HG03342 (cell line): ENCODE measurements around the gene HSPB6.

Experiments
- ATAC-seq: cut with Tn5 transposase; IDR thresholded peaks from one replicate; pipeline ENCODE4 v1.9.1; 2021; ENCODE audit warnings: mild to moderate bottlenecking, moderate library complexity; ENCODE audit not compliant: unreplicated experiment

HSPB6 gene

DNA sequence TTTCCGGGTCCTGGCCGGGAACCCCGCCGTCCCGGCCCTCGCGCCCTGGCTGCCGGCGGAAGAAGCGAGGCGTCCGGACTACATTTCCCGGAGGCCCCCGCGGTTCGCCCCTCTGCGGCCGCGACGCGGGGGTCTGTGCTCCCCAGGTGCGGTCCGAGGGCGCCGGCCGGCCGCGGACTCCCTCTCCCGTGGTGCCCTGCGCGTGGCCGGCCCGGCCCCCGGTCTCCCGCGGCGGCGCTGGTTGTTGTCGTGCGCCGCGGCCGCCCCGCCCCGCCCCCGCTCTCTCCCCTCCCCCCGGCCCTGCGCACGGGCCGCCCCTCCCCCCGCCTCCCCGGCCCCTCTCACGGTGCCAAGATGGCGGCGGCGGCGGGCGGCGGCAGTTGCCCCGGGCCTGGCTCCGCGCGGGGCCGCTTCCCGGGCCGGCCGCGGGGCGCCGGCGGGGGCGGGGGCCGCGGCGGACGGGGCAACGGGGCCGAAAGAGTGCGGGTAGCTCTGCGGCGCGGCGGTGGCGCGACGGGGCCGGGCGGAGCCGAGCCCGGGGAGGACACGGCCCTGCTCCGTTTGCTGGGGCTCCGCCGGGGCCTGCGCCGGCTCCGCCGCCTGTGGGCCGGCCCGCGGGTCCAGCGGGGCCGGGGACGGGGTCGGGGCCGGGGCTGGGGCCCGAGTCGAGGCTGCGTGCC, 39.0 kb downstream of the HSPB6 start, which contains the start of gene KMT2B:
Gene KMT2B, plus strand, starts transcription at position 339 of the 680 bp plus-strand sequence. Its CDS starts 16 bp downstream, at position 355.
- ATAC-seq: peak; percentile 3

DNA sequence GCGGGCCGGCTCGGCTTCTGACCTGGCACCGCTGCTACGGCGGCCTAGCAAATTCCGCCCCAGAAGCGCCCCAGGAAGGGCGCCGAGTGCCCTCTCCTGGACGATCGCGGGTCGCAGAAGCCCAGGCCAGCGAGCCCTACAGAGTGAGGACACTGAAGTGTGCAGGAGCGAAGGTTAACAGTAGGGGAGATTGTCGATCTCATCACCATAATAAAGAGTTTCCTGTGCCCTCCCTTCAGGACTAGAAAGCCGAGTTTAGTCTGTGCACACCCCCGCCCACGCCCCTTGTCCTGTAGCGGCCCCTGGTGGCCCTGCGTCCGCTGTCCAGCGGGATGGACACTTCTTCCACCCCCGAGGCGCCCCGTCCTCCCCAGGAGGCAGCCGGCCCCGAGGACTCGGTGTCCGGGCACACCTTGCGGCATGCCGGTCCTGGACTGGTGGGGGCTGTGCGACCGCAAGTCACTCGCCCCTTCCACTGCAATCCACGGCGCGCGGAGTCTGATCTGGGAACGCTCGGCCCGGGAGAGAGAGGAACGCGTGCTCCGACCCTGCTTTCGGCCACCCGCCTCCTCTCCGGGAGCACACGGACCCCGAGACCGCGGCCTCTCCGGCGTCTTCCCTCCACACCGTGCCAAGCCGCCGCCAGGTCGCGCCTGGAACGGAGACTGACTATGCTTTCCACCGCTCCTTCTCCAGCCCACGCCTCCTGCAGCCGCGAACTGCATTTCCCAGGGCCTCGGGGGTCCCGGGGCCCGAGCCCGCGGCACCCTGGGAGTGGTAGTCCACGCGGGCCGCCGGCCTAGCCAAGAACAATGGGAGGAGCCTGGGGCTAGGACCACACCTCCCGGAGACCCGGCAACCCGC, 39.8 kb downstream of the HSPB6 start:
- peak; percentile 54 for ATAC-seq

DNA sequence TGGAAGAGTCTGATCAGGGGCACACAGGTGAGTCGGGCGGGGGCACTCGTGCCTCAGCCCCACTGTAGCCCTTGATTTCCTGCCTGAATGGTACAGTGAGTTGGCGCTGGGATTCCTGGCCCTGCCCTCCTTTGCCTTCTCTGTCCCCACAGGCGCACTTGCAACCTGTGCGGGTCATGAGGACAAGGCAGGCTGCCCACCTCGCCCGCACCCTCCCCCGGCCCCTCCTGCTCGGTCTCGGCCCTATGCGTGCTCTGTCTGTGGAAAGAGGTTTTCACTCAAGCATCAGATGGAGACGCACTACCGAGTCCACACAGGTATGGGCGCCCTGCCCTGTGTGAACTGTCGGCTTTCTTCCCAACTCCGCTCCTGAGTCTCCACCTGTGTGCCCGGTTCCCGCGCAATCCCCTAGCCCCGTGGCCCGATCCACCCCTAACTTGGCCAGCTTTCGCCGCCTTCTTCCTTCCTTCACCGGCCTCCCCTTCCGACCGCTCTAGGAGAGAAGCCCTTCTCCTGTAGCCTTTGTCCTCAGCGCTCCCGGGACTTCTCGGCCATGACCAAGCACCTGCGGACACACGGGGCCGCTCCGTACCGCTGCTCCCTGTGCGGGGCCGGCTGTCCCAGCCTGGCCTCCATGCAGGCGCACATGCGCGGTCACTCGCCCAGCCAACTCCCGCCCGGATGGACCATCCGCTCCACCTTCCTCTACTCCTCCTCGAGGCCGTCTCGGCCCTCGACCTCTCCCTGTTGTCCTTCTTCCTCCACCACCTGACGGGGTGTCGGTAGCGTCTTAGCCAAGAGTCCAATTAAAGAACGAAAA, 40.6 kb downstream of the HSPB6 start:
- no peak for ATAC-seq

DNA sequence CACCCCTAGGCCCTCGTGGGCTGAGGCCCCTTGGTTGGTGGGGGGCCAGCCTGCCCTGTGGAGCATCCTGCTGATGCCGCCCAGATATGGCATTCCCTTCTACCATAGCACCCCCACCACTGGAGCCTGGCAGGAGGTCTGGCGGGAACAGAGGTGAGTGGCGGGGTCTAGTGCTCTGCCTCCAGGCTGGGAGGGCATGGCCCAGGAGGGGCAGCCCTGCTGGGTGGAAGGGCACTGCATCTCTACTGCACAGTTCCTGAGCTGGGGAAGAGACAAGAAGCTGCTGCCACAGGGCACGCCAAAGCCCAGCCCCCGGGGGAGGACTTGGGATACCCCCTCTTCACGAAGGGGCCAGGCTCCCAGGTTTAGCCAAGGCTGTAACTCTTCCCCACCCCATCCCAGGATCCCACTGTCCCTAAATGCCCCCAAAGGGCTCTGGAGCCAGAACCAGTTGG, 41.4 kb downstream of the HSPB6 start:
- no peak for ATAC-seq

DNA sequence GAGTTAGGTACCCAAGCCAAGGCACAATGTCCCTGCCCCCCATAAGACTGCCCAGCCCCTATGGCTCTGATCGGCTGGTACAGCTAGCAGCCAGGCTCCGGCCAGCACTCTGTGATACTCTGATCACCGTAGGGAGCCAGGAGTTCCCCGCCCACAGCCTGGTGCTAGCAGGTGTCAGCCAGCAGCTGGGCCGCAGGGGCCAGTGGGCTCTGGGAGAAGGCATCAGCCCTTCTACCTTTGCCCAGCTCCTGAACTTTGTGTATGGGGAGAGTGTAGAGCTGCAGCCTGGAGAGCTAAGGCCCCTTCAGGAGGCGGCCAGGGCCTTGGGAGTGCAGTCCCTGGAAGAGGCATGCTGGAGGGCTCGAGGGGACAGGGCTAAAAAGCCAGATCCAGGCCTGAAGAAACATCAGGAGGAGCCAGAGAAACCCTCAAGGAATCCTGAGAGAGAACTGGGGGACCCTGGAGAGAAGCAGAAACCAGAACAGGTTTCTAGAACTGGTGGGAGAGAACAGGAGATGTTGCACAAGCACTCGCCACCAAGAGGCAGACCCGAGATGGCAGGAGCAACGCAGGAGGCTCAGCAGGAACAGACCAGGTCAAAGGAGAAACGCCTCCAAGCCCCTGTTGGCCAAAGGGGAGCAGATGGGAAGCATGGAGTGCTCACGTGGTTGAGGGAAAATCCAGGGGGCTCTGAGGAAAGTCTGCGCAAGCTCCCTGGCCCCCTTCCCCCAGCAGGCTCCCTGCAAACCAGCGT, 42.1 kb downstream of the HSPB6 start:
- ATAC-seq: no peak

DNA sequence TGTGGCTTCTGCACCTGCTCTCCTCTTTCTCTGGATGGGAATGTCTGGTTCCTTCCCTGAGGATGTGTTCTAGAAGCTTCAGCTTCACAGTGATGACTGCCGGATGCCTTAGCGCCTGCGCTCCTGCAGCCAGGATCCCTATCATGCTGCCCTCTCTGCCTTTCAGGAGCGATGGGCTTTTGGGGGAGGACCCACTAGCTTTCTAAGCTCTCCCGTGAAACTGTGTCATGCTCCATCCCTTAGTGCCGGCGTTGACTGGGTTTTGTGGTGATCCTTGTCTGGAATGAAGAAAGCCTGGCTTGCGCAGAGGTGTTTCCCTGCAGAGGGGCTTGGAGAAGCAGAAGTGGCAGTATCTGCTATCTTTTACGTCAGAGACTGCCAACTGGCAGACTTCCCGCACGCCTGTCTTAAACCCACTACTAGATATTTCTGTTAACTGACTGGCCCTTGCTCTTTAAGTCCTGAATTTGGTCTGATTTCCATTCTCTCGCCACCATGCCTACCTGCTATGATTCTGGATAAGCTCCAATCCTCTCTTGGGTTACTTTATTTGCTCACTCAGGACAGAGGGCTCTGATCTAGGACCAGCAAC, 42.8 kb downstream of the HSPB6 start:
- no peak for ATAC-seq

DNA sequence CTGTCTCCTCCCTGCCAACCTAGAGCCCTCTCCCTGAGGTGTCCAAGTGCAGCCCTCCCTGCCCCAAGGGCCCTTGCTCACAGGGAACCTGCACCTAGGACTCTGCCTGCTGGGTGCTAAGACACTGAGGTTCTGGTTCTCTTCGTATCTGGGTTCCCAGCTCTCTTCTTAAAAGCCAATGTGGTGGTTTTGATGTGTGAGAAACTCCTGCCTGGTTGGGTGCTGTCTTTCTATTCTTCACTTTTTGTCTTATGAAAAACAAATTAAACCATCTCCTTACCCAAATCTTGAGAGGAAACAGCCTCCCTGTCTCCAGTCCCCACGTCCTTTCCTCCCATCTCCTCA, 43.4 kb downstream of the HSPB6 start:
- ATAC-seq: no peak

DNA sequence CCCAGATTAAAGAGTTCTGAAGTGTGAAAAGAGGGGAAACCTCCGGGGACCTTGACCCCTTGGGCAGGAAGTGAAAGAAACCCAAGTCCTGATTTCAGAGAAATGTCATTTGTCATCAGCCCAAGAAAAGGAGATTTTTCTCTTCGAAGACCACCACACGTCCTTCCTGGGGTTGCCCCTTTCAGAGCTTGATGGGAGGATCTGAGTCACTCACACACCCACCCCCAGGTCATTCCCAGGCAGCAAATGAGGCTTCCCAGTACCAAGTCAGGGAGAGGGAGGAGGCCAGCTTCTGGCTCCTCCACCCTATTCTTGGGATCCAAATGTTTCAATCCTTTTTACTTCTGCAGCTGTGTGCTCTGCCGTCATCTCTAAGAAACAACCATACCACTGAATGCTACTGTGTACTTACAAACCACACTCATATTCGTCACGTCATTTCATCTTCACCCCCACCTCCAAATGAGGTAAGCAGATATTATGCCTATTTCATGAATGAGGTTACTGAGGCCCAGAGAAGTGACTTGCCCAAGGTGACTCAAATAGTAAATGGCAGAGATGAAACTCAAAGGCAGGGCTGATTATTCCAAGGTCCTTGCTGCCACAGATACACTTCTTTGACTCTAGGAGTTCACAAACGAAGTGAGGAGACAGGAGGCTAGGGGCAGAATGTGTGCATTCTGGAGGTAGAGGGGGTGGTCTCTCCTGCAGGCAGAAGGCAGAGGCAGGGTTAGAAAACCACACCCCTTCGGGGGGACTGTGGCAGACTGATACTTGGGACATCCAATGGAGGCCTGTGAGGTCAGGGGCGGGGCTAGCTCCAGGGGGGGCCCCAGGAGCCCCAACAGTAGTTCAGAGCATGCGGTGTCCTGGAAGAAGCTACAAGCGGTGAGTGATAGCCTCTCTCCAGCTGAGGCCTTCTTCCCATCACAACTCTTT, 44.0 kb downstream of the HSPB6 start:
- ATAC-seq: no peak

DNA sequence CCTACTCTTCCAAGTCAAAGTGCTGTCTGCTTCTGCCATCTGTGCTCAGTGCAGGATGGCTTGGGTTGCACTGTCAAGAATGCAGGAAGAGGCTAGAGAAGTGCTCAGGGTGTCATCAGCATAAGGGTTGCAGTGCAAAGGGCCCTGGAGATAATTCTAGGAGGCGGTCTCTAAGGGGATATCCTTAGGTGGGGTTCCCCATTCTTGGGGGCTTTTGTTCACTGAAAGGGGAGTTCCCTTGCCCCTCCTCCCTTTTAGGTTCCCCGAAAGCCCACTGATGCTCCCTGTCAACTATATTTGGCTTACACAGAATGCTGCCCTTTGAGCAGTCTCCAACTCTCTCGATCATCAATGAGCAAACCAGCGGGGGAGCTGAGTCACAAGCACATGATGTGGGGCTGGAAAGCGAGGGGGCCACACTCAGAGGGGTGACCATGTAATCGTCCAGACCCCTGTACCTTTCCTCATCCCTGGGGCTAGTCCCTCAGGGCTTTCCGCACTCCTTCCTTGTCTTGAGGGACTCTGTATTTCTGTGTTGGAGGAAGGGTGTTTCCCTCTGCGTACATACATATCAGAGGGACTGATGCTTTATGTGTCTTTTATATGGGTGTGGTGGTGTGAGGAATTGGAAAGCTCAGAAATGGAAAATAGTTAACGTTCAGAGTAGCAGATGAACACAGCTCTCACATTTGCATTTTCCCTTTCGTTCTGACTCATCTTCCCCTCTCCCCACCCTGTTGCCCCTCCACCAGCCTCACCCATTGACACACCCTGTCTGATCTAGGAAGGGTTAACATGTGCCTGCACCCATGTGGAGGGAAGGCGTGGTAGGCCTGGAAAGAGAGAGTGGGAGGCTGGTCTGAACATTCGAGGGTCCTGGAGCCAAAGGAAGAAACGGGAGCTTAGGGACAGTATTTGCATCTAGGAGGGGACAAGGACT, 45.8 kb downstream of the HSPB6 start:
- ATAC-seq: no peak

DNA sequence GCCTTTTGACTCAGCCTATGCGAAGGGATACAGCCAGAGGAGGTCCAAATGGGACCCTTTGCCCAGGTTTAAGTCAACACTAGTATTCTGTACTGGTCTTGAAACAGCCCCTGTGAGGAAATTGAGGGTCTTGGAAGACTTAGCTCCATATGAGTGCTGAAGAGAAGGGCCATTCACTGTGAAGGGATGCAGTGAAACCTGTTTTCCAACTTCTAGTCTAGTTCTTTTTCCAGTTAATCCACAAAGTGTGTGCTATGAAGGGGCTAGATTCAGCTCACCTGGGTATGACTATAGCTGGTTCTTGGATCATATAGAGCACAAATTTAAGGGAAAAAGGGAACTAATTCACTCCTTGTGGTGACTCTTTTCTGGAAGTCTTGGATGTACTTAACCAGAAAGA, 48.4 kb downstream of the HSPB6 start:
- ATAC-seq: no peak
